CD4-positive, alpha-beta T cell (primary cell): Measurements from ENCODE around the gene CELF4. TPM values are rescaled to one million over a fixed set of nuclear protein-coding genes. Genes with fewer than 3 reads are reported as not detected.

ENCODE experiments used
- ATAC-seq: fragments of 200-7000 bp; cut with Tn5 transposase; one replicate; pipeline ENCODE4 v1.10.0; 2022; ENCODE audit warnings: mild to moderate bottlenecking; ENCODE audit not compliant: poor library complexity
- CTCF ChIA-PET: fragments of 350-600 bp; sonication (Branson Sonifier 250); formaldehyde crosslinking; loops from one replicate; lab custom pipeline; 2021; ENCODE audit warnings: antibody characterized with exemption, inconsistent platforms; lab: Charles Lee
- POLR2A ChIA-PET: fragments of 350-600 bp; sonication (Branson Sonifier 250); formaldehyde crosslinking; loops from one replicate; lab custom pipeline; 2021; ENCODE audit warnings: antibody characterized with exemption, inconsistent platforms; lab: Charles Lee
- DNase-seq, 14 experiments: peaks; one replicate each; pipeline ENCODE4 v3.0.0-alpha.2; 2013 to 2020; ENCODE audit warnings: mixed read lengths in 2 of 14
- H3K27ac ChIP-seq, 2 donors: one replicate each; pipeline versions ENCODE4 v1.5.1 to v1.7.0; 2013; ENCODE audit warnings: low read length in 2 of 2, low read depth in 1 of 2, mild to moderate bottlenecking in 1 of 2
- H3K27me3 ChIP-seq, 2 experiments: 1 replicate in 1 of 2; 2 replicates in 1 of 2; pipeline versions ENCODE4 v1.6.1 to v1.7.0; 2013; ENCODE audit warnings: low read length in 2 of 2, control low read depth in 1 of 2, mild to moderate bottlenecking in 1 of 2, moderate library complexity in 1 of 2; ENCODE audit not compliant: insufficient read depth in 2 of 2, control insufficient read depth in 1 of 2
- H3K36me3 ChIP-seq: one replicate; pipeline ENCODE4 v1.6.1; 2013; ENCODE audit warnings: low read length, control low read depth; ENCODE audit not compliant: insufficient read depth
- H3K4me1 ChIP-seq: one replicate; pipeline ENCODE4 v1.6.1; 2013; ENCODE audit warnings: low read length, control low read depth; ENCODE audit not compliant: insufficient read depth
- H3K4me3 ChIP-seq: one replicate; pipeline ENCODE4 v1.5.1; 2013; ENCODE audit warnings: mild to moderate bottlenecking, low read length, moderate library complexity
- H3K9me3 ChIP-seq, 2 experiments: 1 replicate in 1 of 2; 2 replicates in 1 of 2; pipeline versions ENCODE4 v1.6.1 to v1.7.0; 2013; ENCODE audit warnings: low read length in 2 of 2, mild to moderate bottlenecking in 2 of 2, control low read depth in 1 of 2, moderate library complexity in 1 of 2; ENCODE audit not compliant: control insufficient read depth in 1 of 2, insufficient read depth in 1 of 2
- H3K27ac Mint-ChIP-seq: one replicate; pipeline ENCODE4 v1.8.0; 2020; ENCODE audit warnings: mixed read lengths
- H3K27me3 Mint-ChIP-seq: one replicate; pipeline ENCODE4 v1.8.0; 2021; ENCODE audit warnings: mixed read lengths
- H3K36me3 Mint-ChIP-seq: one replicate; pipeline ENCODE4 v1.8.0; 2021; ENCODE audit warnings: low read depth, mixed read lengths
- H3K4me1 Mint-ChIP-seq: one replicate; pipeline ENCODE4 v1.8.0; 2021; ENCODE audit warnings: low read depth, mixed read lengths
- H3K4me3 Mint-ChIP-seq: one replicate; pipeline ENCODE4 v1.8.0; 2020; ENCODE audit warnings: mild to moderate bottlenecking, mixed read lengths
- H3K9me3 Mint-ChIP-seq: one replicate; pipeline ENCODE4 v1.8.0; 2020; ENCODE audit warnings: mixed read lengths
- CTCF ChIP-seq: fragments of 200-600 bp; IDR thresholded peaks from one replicate; pipeline ENCODE4 v1.8.0; 2022; ENCODE audit warnings: antibody characterized with exemption, mild to moderate bottlenecking
- intact Hi-C, 2 experiments: fragments of 100-400 bp; cut with DNase I in 1 of 2; cut with micrococcal nuclease in 1 of 2; formaldehyde crosslinking; loops; one replicate each; pipeline versions ENCODE4 v1.15.1 to v1.9.0; 2023 to 2025; cut with DNase I, micrococcal nuclease
- total RNA-seq, 174 experiments: library from RNA in 2 of 174; stranded (reverse) in 2 of 174; gene quantifications; one replicate each; pipeline ENCODE4 v1.2.3 and lab custom pipeline; 2021 to 2026

The CELF4 gene
- total RNA-seq, 2 experiments from 2014 or later, result not detected

DNA sequence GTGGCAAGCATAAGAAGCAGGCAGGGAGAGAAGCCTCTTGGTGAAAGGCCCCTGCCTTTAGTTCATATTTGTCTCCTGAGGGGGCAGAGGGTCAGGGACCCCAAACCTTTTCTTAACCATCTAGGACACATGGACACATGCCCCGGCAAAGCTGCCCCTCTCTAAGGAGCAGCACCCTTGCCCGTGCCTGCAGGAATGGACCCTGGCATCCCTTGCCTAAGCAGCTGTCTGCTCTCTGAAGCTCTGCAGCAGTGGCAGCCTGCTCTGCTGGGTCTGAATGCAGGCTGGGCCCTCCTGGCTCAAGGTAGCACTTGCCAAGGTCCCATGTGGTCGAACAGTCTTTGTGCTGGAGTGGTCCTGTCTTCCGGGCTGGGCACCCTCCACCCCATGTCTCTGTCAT lies 174.4 kb downstream of the CELF4 start:
- H3K27me3 ChIP-seq, result peaks cover 4 to 12% of the 10 kb centered on the region in 2 experiments
- intact Hi-C loops, result no loop called here
- H3K27me3 Mint-ChIP-seq, result peaks cover 37% of the 10 kb centered on the region

DNA sequence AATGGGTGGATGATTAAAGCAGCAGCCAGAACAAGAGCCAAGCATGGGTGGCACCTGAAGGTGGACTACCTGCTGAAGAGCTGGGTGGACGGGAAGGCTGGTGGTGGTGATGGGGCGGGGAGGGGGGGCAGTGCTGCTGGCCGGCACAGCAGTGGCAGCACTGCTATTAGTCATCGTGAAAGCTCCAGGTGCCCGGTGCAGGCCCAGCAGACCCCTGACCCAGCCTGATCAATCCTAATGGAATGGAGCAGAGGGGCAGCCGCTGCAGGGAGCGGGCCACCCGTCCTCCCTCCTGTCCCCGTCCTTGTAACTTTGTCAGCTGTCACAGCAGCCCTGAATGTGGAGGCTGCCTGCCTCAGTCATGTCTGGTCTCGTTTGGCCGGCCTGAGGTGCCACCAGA lies 174.9 kb downstream of the CELF4 start:
- peaks cover 37% of the 10 kb centered on the region for H3K27me3 Mint-ChIP-seq
- DNase-seq (no peak), ATAC-seq (no peak)
- no peaks in the 10 kb centered on the region for H3K9me3 Mint-ChIP-seq
- H3K4me3 Mint-ChIP-seq, result no peak overlapping the region
- no peak for TF ChIP-seq CTCF
- H3K4me1 ChIP-seq, result no peaks in the 10 kb centered on the region
- POLR2A ChIA-PET, result no interaction called here
- no peak overlapping the region for H3K4me3 ChIP-seq
- H3K9me3 ChIP-seq, result peaks cover 0 to 9% of the 10 kb centered on the region in 2 experiments
- H3K36me3 Mint-ChIP-seq, result no peaks in the 10 kb centered on the region
- peaks cover 6% of the 10 kb centered on the region for H3K4me1 Mint-ChIP-seq
- CTCF ChIA-PET, result no interaction called here
- intact Hi-C loops, result no loop called here
- H3K36me3 ChIP-seq, result no peaks in the 10 kb centered on the region
- H3K27ac Mint-ChIP-seq, result no peak overlapping the region
- no peak overlapping the region for H3K27ac ChIP-seq
- peaks cover 4 to 12% of the 10 kb centered on the region in 2 experiments for H3K27me3 ChIP-seq

More for the DNA sequence above, 174.4 kb downstream of the CELF4 start:
- H3K27ac Mint-ChIP-seq, result no peak overlapping the region
- no peak overlapping the region for H3K4me3 Mint-ChIP-seq
- H3K4me1 Mint-ChIP-seq, result peaks cover 11% of the 10 kb centered on the region
- Histone ChIP-seq H3K36me3 (no peaks in the 10 kb centered on the region), H3K4me1 (no peaks in the 10 kb centered on the region), H3K27ac (no peak overlapping the region), H3K9me3 (peaks cover 0 to 9% of the 10 kb centered on the region in 2 experiments), H3K4me3 (no peak overlapping the region)
- no peaks in the 10 kb centered on the region for H3K36me3 Mint-ChIP-seq
- no peaks in the 10 kb centered on the region for H3K9me3 Mint-ChIP-seq
- ATAC-seq (no peak), DNase-seq (no peak)
- POLR2A ChIA-PET, result no interaction called here
- TF ChIP-seq CTCF, result no peak
- CTCF ChIA-PET, result no interaction called here

DNA sequence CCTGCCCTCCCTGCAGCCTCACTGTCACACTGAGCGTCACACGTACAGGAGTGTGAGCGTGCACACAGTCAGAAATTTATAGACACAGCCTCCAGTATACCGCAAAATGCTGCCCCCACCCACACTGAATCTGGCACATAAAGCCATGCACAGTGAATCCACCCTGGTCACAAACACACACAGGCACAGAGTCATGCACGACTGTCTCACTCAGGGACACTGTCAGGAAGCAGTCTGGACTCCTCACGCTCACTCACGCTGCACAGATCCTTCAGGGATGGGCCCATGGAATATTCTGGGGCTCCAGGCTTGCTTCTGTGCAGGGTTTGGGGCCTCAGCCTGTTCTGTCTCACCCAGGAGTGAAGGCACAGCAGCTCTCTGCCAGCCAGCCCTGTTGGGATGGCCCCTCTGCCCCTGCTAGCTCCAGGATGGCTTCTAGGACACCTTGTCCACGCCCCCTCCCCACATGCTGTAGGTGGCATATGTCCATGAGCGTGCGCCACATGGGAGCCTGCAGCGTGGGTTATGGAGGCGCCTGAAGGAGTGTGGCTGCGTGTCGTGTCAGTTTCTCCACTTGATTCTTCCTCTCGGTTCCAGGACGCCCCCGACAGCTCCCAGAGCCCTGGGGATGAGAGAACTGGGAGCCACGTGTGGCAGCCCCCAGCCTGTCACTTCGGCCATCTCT lies 175.8 kb downstream of the CELF4 start:
- no peak for ATAC-seq
- no peaks in the 10 kb centered on the region for H3K9me3 Mint-ChIP-seq
- peaks cover 34% of the 10 kb centered on the region for H3K27me3 Mint-ChIP-seq
- Histone ChIP-seq H3K27ac (no peak overlapping the region), H3K27me3 (peaks cover 9 to 12% of the 10 kb centered on the region in 2 experiments), H3K36me3 (no peaks in the 10 kb centered on the region), H3K4me1 (no peaks in the 10 kb centered on the region), H3K9me3 (peaks cover 0 to 9% of the 10 kb centered on the region in 2 experiments), H3K4me3 (no peak overlapping the region)
- DNase-seq, result no peak
- H3K27ac Mint-ChIP-seq, result no peak overlapping the region
- H3K4me3 Mint-ChIP-seq, result no peak overlapping the region
- no peaks in the 10 kb centered on the region for H3K36me3 Mint-ChIP-seq
- no peak for TF ChIP-seq CTCF
- CTCF ChIA-PET, result interaction anchor here (0.5 kb wide), 1 partner anchor 46 kb away, joined by 3 read pairs; no protein-coding TSS in a partner anchor
- intact Hi-C loops, result no loop called here
- H3K4me1 Mint-ChIP-seq, result peaks cover under 1% of the 10 kb centered on the region
- POLR2A ChIA-PET, result no interaction called here
